ENCODE measurements around the gene ATG14. TPM values are rescaled to one million over a fixed set of nuclear protein-coding genes. Genes with fewer than 3 reads are reported as not detected.

The ATG14 gene
- total and polyA plus RNA-seq, 2 experiments from 2014 or later: 7.3 to 15.2 TPM

DNA sequence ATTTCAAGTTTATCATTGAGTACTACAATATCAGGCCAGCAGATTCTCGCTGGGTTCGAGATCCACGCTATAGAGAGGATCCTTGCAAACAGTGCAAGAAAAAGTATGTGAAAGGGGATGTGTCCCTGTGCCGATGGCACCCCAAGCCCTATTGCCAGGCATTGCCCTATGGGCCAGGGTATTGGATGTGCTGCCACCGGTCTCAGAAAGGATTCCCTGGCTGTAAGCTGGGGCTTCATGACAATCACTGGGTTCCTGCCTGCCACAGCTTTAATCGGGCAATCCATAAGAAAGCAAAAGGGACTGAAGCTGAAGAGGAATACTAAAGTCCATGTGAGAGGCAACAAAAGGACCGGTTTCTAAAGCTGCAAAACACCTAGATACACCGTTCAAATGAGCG is 59.4 kb downstream of the ATG14 start:
- Histone ChIP-seq H3K4me2 (no peak overlapping the region), H3K4me1 (ENCODE audit: insufficient read depth) (peaks cover 14% of the 10 kb centered on the region; the same call in 1 of the 2 replicates), H3K36me3 (ENCODE audit: insufficient read depth) (no peaks in the 10 kb centered on the region), H4K20me1 (replicated peaks; ENCODE audit: insufficient read depth) (no peaks in the 10 kb centered on the region), H3K9me2 (ENCODE audit: insufficient read depth) (no peaks in the 10 kb centered on the region), H2AFZ (no peak overlapping the region), H3K27me3 (ENCODE audit: insufficient read depth) (no peaks in the 10 kb centered on the region), H3K79me2 (replicated peaks; ENCODE audit: insufficient read depth) (peaks cover 3% of the 10 kb centered on the region; the same call in 1 of the 2 replicates), H3F3A (replicated peaks; ENCODE audit: low read depth) (no peaks in the 10 kb centered on the region), H3K4me3 (no peak overlapping the region), H3K27ac (ENCODE audit: low read depth) (no peak overlapping the region)
- no peak overlapping the region for H3K27ac Mint-ChIP-seq
- DNase-seq (ENCODE audit: low spot score): no peak
- no peak overlapping the region for H3K4me3 Mint-ChIP-seq
- TF ChIP-seq, protein P1, sequence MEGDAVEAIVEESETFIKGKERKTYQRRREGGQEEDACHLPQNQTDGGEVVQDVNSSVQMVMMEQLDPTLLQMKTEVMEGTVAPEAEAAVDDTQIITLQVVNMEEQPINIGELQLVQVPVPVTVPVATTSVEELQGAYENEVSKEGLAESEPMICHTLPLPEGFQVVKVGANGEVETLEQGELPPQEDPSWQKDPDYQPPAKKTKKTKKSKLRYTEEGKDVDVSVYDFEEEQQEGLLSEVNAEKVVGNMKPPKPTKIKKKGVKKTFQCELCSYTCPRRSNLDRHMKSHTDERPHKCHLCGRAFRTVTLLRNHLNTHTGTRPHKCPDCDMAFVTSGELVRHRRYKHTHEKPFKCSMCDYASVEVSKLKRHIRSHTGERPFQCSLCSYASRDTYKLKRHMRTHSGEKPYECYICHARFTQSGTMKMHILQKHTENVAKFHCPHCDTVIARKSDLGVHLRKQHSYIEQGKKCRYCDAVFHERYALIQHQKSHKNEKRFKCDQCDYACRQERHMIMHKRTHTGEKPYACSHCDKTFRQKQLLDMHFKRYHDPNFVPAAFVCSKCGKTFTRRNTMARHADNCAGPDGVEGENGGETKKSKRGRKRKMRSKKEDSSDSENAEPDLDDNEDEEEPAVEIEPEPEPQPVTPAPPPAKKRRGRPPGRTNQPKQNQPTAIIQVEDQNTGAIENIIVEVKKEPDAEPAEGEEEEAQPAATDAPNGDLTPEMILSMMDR (conservative IDR thresholded peaks at IDR 0.05; ENCODE audit: low read depth in 2 of 2): no peak
- TF ChIP-seq, protein P2, sequence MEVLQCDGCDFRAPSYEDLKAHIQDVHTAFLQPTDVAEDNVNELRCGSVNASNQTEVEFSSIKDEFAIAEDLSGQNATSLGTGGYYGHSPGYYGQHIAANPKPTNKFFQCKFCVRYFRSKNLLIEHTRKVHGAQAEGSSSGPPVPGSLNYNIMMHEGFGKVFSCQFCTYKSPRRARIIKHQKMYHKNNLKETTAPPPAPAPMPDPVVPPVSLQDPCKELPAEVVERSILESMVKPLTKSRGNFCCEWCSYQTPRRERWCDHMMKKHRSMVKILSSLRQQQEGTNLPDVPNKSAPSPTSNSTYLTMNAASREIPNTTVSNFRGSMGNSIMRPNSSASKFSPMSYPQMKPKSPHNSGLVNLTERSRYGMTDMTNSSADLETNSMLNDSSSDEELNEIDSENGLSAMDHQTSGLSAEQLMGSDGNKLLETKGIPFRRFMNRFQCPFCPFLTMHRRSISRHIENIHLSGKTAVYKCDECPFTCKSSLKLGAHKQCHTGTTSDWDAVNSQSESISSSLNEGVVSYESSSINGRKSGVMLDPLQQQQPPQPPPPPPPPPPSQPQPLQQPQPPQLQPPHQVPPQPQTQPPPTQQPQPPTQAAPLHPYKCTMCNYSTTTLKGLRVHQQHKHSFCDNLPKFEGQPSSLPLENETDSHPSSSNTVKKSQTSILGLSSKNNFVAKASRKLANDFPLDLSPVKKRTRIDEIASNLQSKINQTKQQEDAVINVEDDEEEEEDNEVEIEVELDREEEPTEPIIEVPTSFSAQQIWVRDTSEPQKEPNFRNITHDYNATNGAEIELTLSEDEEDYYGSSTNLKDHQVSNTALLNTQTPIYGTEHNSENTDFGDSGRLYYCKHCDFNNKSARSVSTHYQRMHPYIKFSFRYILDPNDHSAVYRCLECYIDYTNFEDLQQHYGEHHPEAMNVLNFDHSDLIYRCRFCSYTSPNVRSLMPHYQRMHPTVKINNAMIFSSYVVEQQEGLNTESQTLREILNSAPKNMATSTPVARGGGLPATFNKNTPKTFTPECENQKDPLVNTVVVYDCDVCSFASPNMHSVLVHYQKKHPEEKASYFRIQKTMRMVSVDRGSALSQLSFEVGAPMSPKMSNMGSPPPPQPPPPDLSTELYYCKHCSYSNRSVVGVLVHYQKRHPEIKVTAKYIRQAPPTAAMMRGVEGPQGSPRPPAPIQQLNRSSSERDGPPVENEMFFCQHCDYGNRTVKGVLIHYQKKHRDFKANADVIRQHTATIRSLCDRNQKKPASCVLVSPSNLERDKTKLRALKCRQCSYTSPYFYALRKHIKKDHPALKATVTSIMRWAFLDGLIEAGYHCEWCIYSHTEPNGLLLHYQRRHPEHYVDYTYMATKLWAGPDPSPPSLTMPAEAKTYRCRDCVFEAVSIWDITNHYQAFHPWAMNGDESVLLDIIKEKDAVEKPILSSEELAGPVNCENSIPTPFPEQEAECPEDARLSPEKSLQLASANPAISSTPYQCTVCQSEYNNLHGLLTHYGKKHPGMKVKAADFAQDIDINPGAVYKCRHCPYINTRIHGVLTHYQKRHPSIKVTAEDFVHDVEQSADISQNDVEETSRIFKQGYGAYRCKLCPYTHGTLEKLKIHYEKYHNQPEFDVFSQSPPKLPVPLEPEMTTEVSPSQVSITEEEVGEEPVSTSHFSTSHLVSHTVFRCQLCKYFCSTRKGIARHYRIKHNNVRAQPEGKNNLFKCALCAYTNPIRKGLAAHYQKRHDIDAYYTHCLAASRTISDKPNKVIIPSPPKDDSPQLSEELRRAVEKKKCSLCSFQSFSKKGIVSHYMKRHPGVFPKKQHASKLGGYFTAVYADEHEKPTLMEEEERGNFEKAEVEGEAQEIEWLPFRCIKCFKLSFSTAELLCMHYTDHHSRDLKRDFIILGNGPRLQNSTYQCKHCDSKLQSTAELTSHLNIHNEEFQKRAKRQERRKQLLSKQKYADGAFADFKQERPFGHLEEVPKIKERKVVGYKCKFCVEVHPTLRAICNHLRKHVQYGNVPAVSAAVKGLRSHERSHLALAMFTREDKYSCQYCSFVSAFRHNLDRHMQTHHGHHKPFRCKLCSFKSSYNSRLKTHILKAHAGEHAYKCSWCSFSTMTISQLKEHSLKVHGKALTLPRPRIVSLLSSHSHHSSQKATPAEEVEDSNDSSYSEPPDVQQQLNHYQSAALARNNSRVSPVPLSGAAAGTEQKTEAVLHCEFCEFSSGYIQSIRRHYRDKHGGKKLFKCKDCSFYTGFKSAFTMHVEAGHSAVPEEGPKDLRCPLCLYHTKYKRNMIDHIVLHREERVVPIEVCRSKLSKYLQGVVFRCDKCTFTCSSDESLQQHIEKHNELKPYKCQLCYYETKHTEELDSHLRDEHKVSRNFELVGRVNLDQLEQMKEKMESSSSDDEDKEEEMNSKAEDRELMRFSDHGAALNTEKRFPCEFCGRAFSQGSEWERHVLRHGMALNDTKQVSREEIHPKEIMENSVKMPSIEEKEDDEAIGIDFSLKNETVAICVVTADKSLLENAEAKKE (CRISPR knock-in tag; IDR thresholded peaks at IDR 0.05): no peak
- no peak for ATAC-seq
- peaks cover 6% of the 10 kb centered on the region for H3K27me3 Mint-ChIP-seq (ENCODE audit: insufficient read depth, low read depth, poor library complexity)
- peaks cover 18% of the 10 kb centered on the region for H3K4me1 Mint-ChIP-seq
- H3K9me3 Mint-ChIP-seq: no peaks in the 10 kb centered on the region
- H3K36me3 Mint-ChIP-seq (ENCODE audit: low read depth): peaks cover 6% of the 10 kb centered on the region

DNA sequence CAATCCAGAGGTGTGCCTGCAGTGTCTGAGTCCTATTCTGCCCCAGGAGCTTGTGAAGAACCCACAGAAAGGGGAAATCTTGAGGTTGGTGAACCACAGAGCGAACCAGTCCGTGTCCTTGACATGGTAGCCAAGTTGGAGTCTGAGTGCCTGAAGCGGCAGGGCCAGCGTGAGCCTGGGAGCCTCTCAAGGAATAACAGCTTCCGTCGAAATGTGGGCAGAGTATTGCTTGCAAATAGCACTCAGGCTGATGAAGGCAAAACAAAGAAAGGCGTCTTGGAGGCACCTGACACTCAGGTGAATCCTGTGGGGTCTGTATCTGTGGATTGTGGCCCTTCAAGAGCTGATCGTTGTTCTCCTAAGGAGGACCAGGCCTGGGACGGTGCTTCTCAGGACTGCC is 60.5 kb downstream of the ATG14 start:
- Histone ChIP-seq H3K9me2 (ENCODE audit: insufficient read depth) (no peaks in the 10 kb centered on the region), H3K4me3 (no peak overlapping the region), H3K79me2 (replicated peaks; ENCODE audit: insufficient read depth) (peaks cover 8% of the 10 kb centered on the region), H3K27ac (ENCODE audit: low read depth) (no peak overlapping the region), H3K4me2 (no peak overlapping the region), H4K20me1 (replicated peaks; ENCODE audit: insufficient read depth) (peaks cover 4% of the 10 kb centered on the region; the same call in 1 of the 2 replicates), H3F3A (replicated peaks; ENCODE audit: low read depth) (no peaks in the 10 kb centered on the region), H3K4me1 (ENCODE audit: insufficient read depth) (peaks cover 14% of the 10 kb centered on the region; the same call in 1 of the 2 replicates), H2AFZ (no peak overlapping the region), H3K36me3 (ENCODE audit: insufficient read depth) (no peaks in the 10 kb centered on the region), H3K27me3 (ENCODE audit: insufficient read depth) (no peaks in the 10 kb centered on the region)
- peaks cover 6% of the 10 kb centered on the region for H3K36me3 Mint-ChIP-seq (ENCODE audit: low read depth)
- H3K4me3 Mint-ChIP-seq: no peak overlapping the region
- ATAC-seq (no peak), DNase-seq (ENCODE audit: low spot score) (no peak)
- no peak overlapping the region for H3K27ac Mint-ChIP-seq
- peaks cover 18% of the 10 kb centered on the region for H3K4me1 Mint-ChIP-seq
- H3K27me3 Mint-ChIP-seq (ENCODE audit: insufficient read depth, low read depth, poor library complexity): peaks cover 5% of the 10 kb centered on the region
- no peaks in the 10 kb centered on the region for H3K9me3 Mint-ChIP-seq
- TF ChIP-seq POLR2AphosphoS5 (IDR thresholded peaks at IDR 0.05; ENCODE audit: low read depth): no peak
- TF ChIP-seq CREB1 (CRISPR knock-in tag; IDR thresholded peaks at IDR 0.05; ENCODE audit: low read depth): no peak
- TF ChIP-seq, protein P3, sequence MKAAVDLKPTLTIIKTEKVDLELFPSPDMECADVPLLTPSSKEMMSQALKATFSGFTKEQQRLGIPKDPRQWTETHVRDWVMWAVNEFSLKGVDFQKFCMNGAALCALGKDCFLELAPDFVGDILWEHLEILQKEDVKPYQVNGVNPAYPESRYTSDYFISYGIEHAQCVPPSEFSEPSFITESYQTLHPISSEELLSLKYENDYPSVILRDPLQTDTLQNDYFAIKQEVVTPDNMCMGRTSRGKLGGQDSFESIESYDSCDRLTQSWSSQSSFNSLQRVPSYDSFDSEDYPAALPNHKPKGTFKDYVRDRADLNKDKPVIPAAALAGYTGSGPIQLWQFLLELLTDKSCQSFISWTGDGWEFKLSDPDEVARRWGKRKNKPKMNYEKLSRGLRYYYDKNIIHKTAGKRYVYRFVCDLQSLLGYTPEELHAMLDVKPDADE (IDR thresholded peaks at IDR 0.05): no peak
- TF ChIP-seq ZNF114 (CRISPR knock-in tag; IDR thresholded peaks at IDR 0.05): no peak
- TF ChIP-seq, protein P4, sequence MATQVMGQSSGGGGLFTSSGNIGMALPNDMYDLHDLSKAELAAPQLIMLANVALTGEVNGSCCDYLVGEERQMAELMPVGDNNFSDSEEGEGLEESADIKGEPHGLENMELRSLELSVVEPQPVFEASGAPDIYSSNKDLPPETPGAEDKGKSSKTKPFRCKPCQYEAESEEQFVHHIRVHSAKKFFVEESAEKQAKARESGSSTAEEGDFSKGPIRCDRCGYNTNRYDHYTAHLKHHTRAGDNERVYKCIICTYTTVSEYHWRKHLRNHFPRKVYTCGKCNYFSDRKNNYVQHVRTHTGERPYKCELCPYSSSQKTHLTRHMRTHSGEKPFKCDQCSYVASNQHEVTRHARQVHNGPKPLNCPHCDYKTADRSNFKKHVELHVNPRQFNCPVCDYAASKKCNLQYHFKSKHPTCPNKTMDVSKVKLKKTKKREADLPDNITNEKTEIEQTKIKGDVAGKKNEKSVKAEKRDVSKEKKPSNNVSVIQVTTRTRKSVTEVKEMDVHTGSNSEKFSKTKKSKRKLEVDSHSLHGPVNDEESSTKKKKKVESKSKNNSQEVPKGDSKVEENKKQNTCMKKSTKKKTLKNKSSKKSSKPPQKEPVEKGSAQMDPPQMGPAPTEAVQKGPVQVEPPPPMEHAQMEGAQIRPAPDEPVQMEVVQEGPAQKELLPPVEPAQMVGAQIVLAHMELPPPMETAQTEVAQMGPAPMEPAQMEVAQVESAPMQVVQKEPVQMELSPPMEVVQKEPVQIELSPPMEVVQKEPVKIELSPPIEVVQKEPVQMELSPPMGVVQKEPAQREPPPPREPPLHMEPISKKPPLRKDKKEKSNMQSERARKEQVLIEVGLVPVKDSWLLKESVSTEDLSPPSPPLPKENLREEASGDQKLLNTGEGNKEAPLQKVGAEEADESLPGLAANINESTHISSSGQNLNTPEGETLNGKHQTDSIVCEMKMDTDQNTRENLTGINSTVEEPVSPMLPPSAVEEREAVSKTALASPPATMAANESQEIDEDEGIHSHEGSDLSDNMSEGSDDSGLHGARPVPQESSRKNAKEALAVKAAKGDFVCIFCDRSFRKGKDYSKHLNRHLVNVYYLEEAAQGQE (IDR thresholded peaks at IDR 0.05; ENCODE audit: unreplicated experiment): no peak

Measured in GM23338 (cell line).